GM12874 (cell line): ENCODE results near the gene AP3B1.

ENCODE experiments used
- TF ChIP-seq, protein P1 (sequence below): IDR thresholded peaks from 2 replicates; pipeline ENCODE4 v1.5.1; 2011; ENCODE audit warnings: low read depth, mild to moderate bottlenecking, control low read depth, low read length, moderate library complexity; ENCODE audit not compliant: insufficient read depth

The AP3B1 gene

DNA sequence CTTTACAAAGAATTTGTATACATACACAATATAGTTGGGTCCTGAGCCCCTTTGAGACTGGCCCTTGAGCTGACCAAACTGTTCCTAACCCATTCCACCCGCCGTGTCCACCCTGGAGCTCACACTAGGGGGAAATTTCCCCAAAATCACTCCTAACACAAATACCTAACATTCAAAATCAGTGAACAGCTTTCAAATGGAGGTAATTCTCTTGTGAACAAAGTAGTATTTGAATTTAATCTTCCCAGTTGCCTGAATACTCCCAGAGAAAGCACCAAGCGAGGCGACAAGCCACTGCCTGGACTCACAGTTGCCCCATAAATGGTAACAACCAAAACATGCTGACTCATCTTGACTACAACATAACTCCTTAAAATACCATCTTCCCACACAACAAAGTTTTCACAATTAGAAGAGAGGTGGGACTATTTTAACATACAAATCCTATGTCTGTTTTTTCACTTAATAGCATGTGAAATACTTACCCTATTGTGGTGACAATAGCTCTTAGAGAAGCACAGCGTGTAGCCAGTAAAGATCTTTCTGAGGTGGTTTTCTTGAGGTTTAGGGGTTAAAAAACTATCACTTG lies 34.2 kb upstream of the AP3B1 start:
- TF ChIP-seq, protein P1, sequence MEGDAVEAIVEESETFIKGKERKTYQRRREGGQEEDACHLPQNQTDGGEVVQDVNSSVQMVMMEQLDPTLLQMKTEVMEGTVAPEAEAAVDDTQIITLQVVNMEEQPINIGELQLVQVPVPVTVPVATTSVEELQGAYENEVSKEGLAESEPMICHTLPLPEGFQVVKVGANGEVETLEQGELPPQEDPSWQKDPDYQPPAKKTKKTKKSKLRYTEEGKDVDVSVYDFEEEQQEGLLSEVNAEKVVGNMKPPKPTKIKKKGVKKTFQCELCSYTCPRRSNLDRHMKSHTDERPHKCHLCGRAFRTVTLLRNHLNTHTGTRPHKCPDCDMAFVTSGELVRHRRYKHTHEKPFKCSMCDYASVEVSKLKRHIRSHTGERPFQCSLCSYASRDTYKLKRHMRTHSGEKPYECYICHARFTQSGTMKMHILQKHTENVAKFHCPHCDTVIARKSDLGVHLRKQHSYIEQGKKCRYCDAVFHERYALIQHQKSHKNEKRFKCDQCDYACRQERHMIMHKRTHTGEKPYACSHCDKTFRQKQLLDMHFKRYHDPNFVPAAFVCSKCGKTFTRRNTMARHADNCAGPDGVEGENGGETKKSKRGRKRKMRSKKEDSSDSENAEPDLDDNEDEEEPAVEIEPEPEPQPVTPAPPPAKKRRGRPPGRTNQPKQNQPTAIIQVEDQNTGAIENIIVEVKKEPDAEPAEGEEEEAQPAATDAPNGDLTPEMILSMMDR = no peak

GRCh38 chr5:78327761-78328510 lies 33.4 kb upstream of the AP3B1 start:
- TF ChIP-seq, protein P1 = no peak

DNA sequence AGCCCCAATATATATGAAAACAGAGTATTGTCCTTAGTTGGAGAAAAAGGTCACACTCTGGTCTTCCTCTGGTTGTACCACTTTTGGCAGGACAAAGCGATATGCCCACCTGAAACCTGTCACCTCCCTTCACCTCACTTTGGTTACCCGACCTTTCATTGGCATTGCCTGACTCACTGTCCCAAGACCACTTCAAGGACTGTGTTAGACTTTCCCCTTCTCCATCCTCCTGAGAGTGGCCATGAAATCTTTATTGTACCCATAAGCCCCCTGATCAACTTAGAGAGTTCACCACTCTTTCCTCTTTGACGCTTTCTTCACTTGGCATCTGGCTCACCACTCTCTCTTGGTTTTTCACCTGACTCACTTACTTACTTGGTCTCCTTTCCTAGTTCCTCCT lies 32.4 kb upstream of the AP3B1 start:
- TF ChIP-seq, protein P1 = no peak

DNA sequence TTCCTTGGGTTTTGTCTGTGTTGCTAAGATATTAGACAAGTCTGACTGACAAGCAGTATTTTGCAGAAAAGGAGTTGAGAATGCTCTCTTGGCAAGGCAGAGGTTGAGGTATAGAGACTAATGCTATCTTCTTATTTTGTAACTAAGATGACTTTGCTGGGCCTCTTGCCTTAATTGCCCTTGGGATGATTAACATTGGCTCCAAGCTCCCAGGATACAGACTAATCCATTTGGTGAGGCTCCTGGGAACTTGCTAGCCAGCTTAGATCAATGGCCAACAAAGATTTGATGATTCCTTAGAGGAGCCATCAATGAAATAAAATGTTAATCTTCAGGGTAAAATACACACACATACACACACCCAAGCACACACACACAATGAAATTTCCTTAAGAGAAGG lies 28.7 kb upstream of the AP3B1 start:
- TF ChIP-seq, protein P1 = no peak

DNA sequence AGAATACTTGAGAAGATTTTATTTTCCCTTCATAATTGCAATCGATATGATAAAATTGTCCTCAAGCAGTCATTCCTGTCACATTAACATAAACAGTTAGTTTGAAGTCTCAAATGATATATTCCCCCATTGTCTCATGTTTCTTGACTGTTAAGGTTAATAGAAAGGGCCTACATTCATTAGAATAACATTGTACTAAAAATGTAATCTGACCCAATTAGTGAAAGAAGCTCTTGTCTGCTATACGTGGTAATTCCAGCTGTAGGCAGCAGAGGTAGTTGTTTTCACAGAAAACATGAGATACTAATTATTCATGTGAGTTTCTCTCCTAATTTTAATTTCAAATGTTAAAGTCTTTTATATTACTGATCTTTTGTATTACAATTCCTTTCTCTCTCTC lies 25.9 kb upstream of the AP3B1 start:
- TF ChIP-seq, protein P1 = peak; percentile 39; the same call in 1 of the 2 replicates

- TF ChIP-seq, protein P1 = no peak
Measured at GRCh38 chr5:78318337-78318736, 23.8 kb upstream of the AP3B1 start.

- TF ChIP-seq, protein P1 = no peak
Measured at GRCh38 chr5:78317515-78317914, 23.0 kb upstream of the AP3B1 start.
